Stimulated activated memory B cell treated with anti-CD40 and anti-IgM and Interleukin-4, amounts not matched to agents 10 μg/mL and 1 μg/mL and 100 μg/mL, for 72 hours (primary cell): Measurements from ENCODE around the gene TUBA4A.

Experiments
- ATAC-seq: fragments of 150-1000 bp; cut with Tn5 transposase; 2 replicates; pipeline ENCODE4 v1.10.0; 2021
- H3K27ac Mint-ChIP-seq: one replicate; pipeline ENCODE4 v1.8.0; 2022; ENCODE audit warnings: mild to moderate bottlenecking, mixed read lengths
- H3K27me3 Mint-ChIP-seq: one replicate; pipeline ENCODE4 v1.8.0; 2022; ENCODE audit warnings: mixed read lengths
- H3K36me3 Mint-ChIP-seq: one replicate; pipeline ENCODE4 v1.8.0; 2022; ENCODE audit warnings: mixed read lengths
- H3K4me1 Mint-ChIP-seq: one replicate; pipeline ENCODE4 v1.8.0; 2022; ENCODE audit warnings: mixed read lengths
- H3K4me3 Mint-ChIP-seq: one replicate; pipeline ENCODE4 v1.8.0; 2022; ENCODE audit warnings: mild to moderate bottlenecking, moderate library complexity, mixed read lengths
- H3K9me3 Mint-ChIP-seq: one replicate; pipeline ENCODE4 v1.8.0; 2022; ENCODE audit warnings: mixed read lengths

TUBA4A gene

DNA sequence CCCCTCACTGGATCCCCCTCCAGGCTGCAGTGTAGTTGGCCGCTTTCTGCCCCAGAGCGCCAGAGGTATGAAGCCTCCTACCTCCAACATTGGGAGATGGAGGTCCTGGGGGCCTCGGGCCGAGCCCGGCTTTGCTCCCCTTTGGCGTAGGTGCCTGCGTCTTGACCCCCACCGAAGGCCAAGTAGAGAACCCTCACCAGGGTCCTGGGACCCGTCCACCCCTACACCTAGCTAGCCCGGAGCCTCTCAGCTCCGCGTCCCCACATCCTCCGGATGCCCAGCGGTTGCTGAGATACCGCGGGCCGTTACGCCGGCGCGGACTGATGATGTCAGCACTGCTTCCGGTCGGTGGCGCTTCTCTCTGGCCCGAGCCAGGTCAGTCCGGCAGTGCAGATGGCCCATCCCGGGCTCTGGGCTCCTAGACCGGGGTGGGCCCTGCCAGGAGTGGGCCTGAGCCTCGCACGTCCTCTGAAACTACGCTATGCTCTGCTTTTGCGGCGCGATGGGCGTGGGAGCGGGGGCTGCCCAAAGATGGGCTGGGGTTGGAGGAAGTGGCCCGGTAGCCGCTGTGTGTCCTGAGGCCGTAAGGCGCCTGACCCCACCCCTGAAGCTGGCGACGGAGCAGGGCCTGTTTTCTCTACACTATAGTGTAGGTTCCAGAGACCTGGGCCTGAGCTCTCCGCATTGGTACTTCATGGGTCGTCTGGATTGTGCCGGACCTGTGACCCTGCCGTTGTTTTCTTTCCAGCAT, 8.4 kb downstream of the TUBA4A start, which contains the start of the genes GLB1L and STK16:
Gene GLB1L (minus strand): TSS at position 297 of the 751 bp plus-strand sequence. CDS start 1,871 bp downstream, outside the sequence.
Gene STK16 (plus strand): TSS at position 332 of the 751 bp plus-strand sequence. CDS start 521 bp downstream, outside the sequence.
- peaks cover 25% of the 10 kb centered on the region for H3K36me3 Mint-ChIP-seq
- H3K27ac Mint-ChIP-seq, result peak within 1 kb of the TSS; percentile 89
- H3K9me3 Mint-ChIP-seq, result no peaks in the 10 kb centered on the region
- H3K4me1 Mint-ChIP-seq, result peaks cover 46% of the 10 kb centered on the region
- ATAC-seq, result peak; percentile 88
- H3K27me3 Mint-ChIP-seq, result no peaks in the 10 kb centered on the region
- peak within 1 kb of the TSS; percentile 90 for H3K4me3 Mint-ChIP-seq

DNA sequence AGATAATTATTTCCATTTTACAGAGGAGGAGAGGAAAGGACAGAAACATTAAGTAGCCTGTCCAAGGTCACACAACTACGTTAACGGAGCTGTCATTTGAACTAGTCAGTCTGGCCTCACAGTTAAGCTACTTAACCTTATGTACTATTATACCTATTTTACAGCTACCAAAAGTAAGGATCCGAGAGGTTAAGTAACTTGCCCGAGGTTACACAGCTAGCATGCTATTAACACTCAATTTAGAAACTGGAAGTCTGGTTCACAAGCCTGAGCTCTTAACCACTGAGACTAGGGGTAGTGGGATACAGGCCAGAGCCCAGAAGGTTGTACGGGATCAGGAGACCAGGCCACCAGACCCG, 8.9 kb downstream of the TUBA4A start:
- H3K9me3 Mint-ChIP-seq, result no peaks in the 10 kb centered on the region
- no peaks in the 10 kb centered on the region for H3K27me3 Mint-ChIP-seq
- peak overlapping the region; percentile 89 for H3K27ac Mint-ChIP-seq
- H3K4me3 Mint-ChIP-seq, result peak overlapping the region; percentile 90
- no peak for ATAC-seq
- peaks cover 40% of the 10 kb centered on the region for H3K4me1 Mint-ChIP-seq
- H3K36me3 Mint-ChIP-seq, result peaks cover 21% of the 10 kb centered on the region

GRCh38 chr2:219243291-219243761, 10.4 kb downstream of the TUBA4A start:
- Mint-ChIP-seq H3K27me3 (no peaks in the 10 kb centered on the region), H3K27ac (no peak overlapping the region), H3K36me3 (peaks cover 13% of the 10 kb centered on the region), H3K9me3 (no peaks in the 10 kb centered on the region), H3K4me3 (peak overlapping the region; percentile 47), H3K4me1 (peaks cover 26% of the 10 kb centered on the region)
- no peak for ATAC-seq

GRCh38 chr2:219234331-219234730, 19.4 kb downstream of the TUBA4A start:
- Mint-ChIP-seq H3K36me3 (peaks cover 59% of the 10 kb centered on the region), H3K27ac (no peak overlapping the region), H3K27me3 (no peaks in the 10 kb centered on the region), H3K4me1 (peaks cover 9% of the 10 kb centered on the region), H3K9me3 (no peaks in the 10 kb centered on the region), H3K4me3 (no peak overlapping the region)
- ATAC-seq, result no peak

DNA sequence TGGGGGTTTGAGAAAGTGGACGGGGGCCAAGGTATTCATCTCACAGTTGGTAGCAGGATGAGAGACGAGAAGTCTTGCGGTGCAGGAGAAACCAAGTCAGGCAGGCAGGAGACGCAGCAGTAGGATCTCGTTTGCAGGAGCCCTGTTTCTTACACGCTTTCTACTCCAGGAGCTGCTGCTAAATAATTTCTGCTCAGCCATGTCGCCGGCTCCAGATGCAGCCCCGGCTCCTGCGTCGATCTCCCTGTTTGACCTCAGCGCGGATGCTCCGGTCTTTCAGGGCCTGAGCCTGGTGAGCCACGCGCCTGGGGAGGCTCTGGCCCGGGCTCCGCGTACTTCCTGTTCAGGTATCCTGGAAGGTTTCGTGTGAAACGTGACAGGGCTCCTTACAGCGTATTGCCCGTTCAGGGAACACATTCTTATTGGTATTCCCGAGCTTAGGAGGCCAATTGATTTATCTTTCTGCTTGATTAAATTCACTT, 23.6 kb downstream of the TUBA4A start:
- H3K36me3 Mint-ChIP-seq, result peaks cover 42% of the 10 kb centered on the region
- ATAC-seq, result peak; percentile 29
- peak overlapping the region; percentile 99 for H3K4me3 Mint-ChIP-seq
- H3K4me1 Mint-ChIP-seq, result peaks cover 41% of the 10 kb centered on the region
- H3K27ac Mint-ChIP-seq, result peak overlapping the region; percentile 95
- H3K27me3 Mint-ChIP-seq, result no peaks in the 10 kb centered on the region
- H3K9me3 Mint-ChIP-seq, result no peaks in the 10 kb centered on the region

GRCh38 chr2:219229305-219230058, 24.2 kb downstream of the TUBA4A start, which contains the start of the genes ANKZF1 and ATG9A:
TSS of gene ANKZF1 (plus strand) at chr2:219229806. CDS start at chr2:219230258, 452 bp downstream.
TSS of gene ATG9A (minus strand) at chr2:219229636. CDS start at chr2:219228024, 1,612 bp downstream.
- peak within 1 kb of the TSS; percentile 95 for H3K27ac Mint-ChIP-seq
- H3K9me3 Mint-ChIP-seq, result no peaks in the 10 kb centered on the region
- peaks cover 42% of the 10 kb centered on the region for H3K36me3 Mint-ChIP-seq
- H3K27me3 Mint-ChIP-seq, result no peaks in the 10 kb centered on the region
- peaks cover 47% of the 10 kb centered on the region for H3K4me1 Mint-ChIP-seq
- ATAC-seq, result peak; percentile 100
- H3K4me3 Mint-ChIP-seq, result peak within 1 kb of the TSS; percentile 99

GRCh38 chr2:219228911-219229304, 24.8 kb downstream of the TUBA4A start:
- no peak for ATAC-seq
- Mint-ChIP-seq H3K36me3 (peaks cover 42% of the 10 kb centered on the region), H3K4me1 (peaks cover 47% of the 10 kb centered on the region), H3K4me3 (peak overlapping the region; percentile 99), H3K9me3 (no peaks in the 10 kb centered on the region), H3K27me3 (no peaks in the 10 kb centered on the region), H3K27ac (peak overlapping the region; percentile 95)

DNA sequence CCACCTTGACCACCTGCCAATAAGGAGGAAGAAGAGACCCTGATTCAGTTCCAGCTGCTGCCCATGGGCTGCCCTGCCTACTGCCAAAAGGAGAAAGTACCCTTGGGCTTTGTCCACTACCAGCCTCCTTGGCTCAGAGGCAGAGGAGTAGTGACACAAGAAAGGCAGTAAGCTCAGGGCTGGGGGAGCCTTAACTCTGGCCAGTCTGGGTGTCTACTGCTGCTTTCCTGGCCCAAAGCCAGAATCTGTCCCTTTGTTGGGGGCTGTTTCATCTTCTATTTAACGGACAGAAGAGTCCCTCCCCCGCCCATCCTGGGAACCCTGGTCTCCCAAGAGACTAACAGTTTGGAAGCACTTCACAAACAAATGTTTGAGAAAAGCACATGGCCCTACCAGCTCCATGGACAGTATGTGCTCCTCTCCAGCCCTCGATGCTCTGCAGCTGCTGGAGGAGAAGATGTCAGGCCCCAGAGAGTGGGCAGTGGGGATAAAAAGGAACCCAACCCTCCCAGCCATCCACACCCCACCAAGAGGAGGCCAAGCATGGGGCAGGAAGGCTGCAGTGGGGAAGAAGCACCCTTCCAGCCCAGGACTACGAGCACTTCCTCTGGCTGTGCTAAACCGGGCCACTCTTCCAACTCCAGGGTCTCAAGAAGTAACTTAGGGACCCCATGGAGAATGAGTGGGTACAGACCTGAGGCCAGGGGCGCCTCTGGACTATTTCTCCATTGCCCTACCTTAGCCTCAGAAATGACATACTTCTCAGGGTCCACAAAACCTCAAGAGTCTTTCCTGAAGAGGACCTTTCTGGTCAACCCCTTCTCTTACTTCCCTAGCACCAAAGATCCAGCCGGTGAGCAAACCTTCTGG, 25.4 kb downstream of the TUBA4A start:
- no peak for ATAC-seq
- peaks cover 47% of the 10 kb centered on the region for H3K4me1 Mint-ChIP-seq
- peak overlapping the region; percentile 95 for H3K27ac Mint-ChIP-seq
- peaks cover 42% of the 10 kb centered on the region for H3K36me3 Mint-ChIP-seq
- peak overlapping the region; percentile 99 for H3K4me3 Mint-ChIP-seq
- H3K27me3 Mint-ChIP-seq, result no peaks in the 10 kb centered on the region
- no peaks in the 10 kb centered on the region for H3K9me3 Mint-ChIP-seq

GRCh38 chr2:219225350-219225749, 28.4 kb downstream of the TUBA4A start:
- Mint-ChIP-seq H3K27me3 (no peaks in the 10 kb centered on the region), H3K36me3 (peaks cover 58% of the 10 kb centered on the region), H3K9me3 (no peaks in the 10 kb centered on the region), H3K27ac (no peak overlapping the region), H3K4me1 (peaks cover 41% of the 10 kb centered on the region), H3K4me3 (no peak overlapping the region)
- no peak for ATAC-seq

DNA sequence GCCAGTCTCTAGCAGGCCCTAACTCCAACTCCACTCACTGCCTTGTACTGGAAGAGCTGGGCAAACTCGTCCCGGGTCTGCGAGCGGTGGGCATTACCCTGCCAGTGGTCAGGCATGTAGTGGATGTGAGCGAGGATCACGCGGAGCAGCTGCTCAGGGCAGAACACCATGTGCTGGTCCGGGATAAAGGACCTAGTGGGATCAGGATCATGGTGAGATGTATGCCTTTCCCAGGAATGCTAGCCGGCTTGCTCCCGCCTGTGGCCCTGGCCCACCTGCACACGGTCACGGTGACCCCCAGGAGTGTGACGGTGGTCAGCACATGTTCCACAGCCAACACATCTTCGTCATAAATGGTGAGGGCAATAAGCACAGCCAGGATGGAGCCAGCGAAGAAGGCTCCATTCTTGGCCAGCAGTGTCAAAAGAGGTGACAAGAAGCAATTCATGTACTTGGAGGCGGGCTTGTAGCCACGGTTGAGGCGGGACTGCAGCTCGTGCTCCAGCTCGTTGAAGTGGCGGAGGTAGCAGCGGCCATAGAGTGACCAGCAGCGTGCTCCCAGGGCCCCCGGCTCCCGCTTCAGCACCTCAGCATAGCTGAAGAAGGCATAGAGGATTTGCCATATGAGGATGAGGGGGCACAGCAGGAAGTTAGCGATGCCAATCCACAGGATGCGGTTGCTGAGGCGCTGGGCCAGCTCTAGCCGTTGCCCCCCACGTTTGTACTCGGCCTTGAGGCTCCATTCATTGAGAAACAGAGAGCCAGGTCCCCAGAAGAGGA, 29.7 kb downstream of the TUBA4A start:
- H3K4me3 Mint-ChIP-seq, result no peak overlapping the region
- peaks cover 56% of the 10 kb centered on the region for H3K36me3 Mint-ChIP-seq
- H3K27me3 Mint-ChIP-seq, result no peaks in the 10 kb centered on the region
- no peaks in the 10 kb centered on the region for H3K9me3 Mint-ChIP-seq
- peaks cover 48% of the 10 kb centered on the region for H3K4me1 Mint-ChIP-seq
- no peak overlapping the region for H3K27ac Mint-ChIP-seq
- ATAC-seq, result no peak

DNA sequence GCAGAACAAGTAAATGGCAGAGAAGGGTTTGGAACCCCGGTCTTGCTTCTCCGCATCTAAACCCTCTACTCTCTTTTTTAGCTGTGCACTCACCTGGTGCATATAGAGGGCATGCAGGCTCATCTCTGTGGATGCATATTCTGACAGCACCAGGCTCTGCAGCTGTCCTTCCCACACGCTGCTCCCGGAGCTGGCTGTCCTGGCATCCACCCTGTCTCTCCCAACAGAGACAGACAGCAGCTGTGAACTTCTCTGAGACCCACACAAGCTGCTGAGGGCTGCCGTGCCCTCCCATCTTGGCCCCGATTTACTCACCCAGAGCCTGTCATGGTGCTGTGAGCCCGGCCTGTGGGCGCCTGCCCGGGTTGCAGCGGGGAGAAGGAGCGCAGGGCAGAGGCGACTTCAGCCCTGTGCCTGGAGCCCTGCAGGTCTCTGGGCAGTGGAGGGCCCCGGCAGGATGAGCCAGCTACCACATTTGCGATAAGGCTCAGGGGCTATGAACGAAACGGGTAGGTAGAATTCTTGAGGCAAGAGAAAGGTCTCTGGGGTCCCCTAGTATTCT, 31.7 kb downstream of the TUBA4A start:
- Mint-ChIP-seq H3K27ac (no peak overlapping the region), H3K36me3 (peaks cover 56% of the 10 kb centered on the region), H3K4me1 (peaks cover 42% of the 10 kb centered on the region), H3K4me3 (no peak overlapping the region), H3K9me3 (no peaks in the 10 kb centered on the region), H3K27me3 (no peaks in the 10 kb centered on the region)
- ATAC-seq, result no peak

GRCh38 chr2:219220652-219221402, 32.9 kb downstream of the TUBA4A start:
- no peaks in the 10 kb centered on the region for H3K9me3 Mint-ChIP-seq
- H3K27ac Mint-ChIP-seq, result peak overlapping the region; percentile 5
- H3K36me3 Mint-ChIP-seq, result peaks cover 57% of the 10 kb centered on the region
- H3K27me3 Mint-ChIP-seq, result no peaks in the 10 kb centered on the region
- peaks cover 47% of the 10 kb centered on the region for H3K4me1 Mint-ChIP-seq
- H3K4me3 Mint-ChIP-seq, result no peak overlapping the region
- no peak for ATAC-seq

- no peak for ATAC-seq
- Mint-ChIP-seq H3K27me3 (no peaks in the 10 kb centered on the region), H3K36me3 (peaks cover 51% of the 10 kb centered on the region), H3K27ac (no peak overlapping the region), H3K9me3 (no peaks in the 10 kb centered on the region), H3K4me3 (no peak overlapping the region), H3K4me1 (peaks cover 40% of the 10 kb centered on the region)
These were observed 33.8 kb downstream of the TUBA4A start for GRCh38 chr2:219219784-219220532.
